LoVo (cell line): ENCODE results near the gene APPBP2.
"Not testable (repeated sequence)": the region's sequence is repeated elsewhere in the genome, so short reads cannot be mapped to it uniquely, and the experiment has no call there.

Experiments used
- DNase-seq: peaks from one replicate; pipeline ENCODE4 v3.0.0-alpha.2; 2016; ENCODE audit warnings: low spot score

Gene APPBP2

DNA sequence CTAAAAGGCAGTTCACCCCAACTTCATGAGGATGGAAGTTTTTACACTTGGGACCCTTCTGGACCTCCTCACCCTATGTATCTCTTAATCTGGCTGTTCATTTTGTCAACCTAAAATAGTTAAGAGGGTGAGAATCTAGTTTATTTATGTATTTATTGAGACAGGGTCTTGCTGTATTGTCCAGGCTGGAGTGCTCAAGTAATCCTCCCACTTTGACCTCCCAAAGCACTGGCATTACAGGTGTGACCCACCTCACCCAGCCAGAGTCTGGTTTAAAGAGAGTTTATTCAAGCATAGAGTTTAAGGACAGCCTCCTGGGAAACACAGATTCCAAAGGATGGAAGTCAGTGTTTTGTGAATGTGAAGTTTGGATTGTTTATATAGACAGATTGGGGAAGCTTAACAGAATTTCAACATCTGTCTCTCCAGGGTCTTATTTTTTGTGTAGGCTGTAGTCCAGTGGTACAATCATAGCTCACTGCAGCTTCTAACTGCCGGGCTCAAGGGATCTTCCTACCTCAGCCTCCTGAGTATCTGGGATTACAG lies 8.0 kb upstream of the APPBP2 start:
- DNase-seq: no peak

DNA sequence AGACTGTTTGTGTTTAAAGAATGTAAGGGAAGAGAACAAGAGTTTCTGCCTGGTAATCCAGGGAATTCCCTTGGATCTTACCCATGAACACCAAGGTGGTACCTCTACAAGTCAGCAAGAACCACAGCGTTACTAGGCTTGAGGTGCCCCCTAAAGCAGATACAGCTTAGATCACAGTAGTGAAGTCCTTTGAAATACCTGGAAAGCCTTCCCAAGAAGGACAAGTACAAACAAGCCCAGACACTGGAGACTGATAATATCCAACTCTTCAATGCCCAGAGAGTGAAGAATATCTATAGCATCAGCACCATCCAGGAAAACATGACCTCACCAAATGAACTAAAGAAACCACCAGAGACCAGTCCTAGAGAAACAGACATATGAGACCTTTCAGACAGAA lies 3.8 kb upstream of the APPBP2 start:
- DNase-seq: no peak

DNA sequence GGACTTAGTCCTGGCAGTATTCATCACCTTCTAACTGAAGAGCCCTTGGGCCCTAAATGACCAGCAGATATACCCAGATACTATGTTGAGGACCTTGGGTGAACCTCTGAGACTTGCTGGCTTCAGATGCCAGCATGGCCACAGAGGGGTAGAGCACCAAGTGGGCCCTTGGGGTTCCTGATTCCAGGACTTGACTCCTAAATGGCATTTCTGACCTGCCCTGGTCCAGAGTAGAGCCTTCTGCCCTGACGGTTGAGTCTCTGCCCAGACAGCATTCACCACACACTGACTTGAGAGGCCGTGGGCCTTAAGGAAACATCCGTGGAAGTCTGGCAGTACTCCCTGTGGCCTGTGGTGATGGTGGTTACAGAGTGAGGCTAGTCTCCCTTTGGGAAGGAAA lies 2.8 kb upstream of the APPBP2 start:
- DNase-seq: no peak

DNA sequence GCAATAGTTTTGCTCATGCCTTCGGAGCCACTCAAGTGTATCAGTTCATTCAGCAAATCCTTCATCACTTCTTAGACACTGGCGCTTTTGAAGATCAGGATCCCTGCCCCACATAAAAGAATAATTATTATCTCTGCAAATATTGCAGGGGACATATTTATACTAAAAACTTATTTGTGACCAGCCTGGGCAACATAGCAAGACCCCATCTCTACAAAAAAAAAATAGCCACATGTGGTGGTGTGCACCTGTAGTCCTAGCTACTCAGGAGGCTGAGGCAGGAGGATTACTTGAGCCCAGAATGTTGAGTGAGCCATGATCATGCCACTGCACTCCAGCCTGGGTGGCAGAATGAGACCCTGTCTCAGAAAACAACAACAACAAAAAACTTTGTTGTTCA lies 1.7 kb upstream of the APPBP2 start:
- no peak for DNase-seq

DNA sequence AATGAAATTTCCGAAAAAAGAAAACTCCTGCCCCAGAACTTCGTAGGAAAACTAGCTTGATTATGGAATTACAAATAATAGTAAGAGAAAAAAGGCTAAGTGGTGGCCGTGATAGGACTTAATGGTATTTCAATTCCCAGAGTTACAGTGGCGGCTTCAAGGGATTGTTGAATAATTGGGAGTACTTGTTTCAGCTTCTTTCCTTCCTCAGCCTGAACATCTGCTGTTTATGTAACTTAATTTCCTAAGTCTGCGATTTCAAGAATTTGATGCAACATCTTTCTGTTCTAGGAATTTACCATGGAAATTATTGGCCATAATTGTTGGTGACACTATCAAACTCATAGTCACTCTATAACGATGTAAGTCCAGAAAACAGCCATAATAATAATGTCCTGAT lies 684 bp upstream of the APPBP2 start:
- DNase-seq: no peak

DNA sequence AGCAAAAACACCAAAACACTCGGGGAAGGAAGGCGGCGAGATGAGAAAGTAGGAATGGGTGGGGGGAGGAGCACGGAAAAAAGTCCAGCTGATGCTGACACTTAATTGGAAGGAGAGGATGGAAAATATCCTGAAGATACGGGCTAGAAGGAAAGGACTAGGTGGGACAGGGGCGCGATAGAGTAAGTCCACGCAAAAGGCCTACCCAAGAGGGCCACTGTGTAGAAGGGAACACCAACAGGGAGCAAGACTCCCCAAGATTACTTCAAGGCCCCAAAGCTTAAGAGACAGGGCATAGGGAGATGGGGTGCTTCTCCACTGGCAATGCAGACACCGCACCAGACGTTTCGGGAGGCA lies 736 bp downstream of the APPBP2 start:
- DNase-seq: no peak

GRCh38 chr17:60524463-60525327 lies 1.3 kb downstream of the APPBP2 start:
- no peak for DNase-seq

- no peak for DNase-seq
These were observed 2.2 kb downstream of the APPBP2 start for GRCh38 chr17:60523822-60524221.

DNA sequence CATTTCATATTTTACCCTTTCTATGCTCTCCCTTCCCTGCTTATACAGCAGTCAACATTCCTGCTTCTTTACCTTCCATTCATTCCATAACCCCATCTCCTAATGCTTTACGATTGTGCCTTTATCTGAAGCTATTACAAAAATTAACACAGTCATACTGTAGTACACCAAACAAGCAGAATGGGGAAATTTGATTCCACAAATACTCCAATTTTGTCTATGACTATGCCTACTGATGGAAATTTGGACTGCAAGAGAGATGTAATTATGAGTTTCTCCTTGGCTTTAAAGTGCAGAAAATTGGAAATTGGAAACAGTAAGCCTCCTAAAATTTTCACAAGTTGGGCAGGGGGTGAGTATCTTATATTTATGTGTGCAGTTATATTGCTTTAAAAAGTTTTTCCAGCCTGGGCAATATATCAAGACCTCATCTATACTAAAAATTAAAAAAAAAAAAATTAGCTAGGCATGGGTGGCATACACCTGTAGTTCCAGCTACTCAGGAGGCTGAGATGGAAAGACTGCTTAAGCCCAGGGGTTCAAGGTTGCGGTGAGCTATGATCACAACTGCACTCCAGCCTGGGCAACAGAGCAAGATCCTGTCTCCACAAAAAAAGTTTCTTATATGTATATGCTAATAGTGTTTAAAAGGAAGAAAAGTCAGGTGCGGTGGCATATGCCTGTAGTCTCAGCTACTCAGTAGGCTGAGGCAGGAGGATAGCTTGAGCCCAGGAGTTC lies 3.0 kb downstream of the APPBP2 start:
- no peak for DNase-seq

DNA sequence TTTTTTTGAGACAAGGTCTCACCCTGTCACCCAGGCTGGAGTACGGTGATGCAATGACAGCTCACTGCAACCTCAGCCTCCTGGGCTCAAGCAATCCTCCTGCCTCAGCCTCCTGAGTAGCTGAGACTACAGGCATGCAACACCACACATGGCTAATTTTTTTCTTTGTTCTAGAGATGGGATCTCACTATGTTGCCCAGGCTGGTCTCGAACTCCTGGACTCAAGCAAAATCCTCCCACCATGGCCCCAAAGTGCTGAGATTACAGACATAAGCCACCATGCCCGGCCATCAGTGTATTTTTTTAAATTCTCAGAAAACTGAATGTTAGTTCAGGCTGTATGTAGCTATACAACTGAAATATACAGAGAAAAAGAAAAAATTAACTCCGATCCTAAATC lies 6.2 kb downstream of the APPBP2 start:
- no peak for DNase-seq

DNA sequence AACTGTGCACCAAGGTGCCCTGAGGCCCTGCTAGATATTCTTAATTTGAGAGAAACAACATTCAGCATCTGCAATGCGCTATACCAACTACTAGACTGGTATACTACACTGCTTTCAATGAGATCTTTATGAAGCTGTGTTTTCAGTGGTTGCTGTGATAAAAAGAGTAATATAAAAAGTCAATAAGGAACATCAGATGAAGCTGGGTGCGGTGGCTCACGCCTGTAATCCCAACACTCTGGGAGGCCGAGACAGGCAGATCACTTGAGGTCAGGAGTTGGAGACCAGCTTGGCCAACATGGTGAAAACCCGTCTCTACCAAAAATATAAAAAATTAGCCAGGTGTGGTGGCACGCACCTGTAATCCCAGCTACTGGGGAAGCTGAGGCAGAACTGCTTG lies 10.4 kb downstream of the APPBP2 start:
- DNase-seq: not testable (repeated sequence)

DNA sequence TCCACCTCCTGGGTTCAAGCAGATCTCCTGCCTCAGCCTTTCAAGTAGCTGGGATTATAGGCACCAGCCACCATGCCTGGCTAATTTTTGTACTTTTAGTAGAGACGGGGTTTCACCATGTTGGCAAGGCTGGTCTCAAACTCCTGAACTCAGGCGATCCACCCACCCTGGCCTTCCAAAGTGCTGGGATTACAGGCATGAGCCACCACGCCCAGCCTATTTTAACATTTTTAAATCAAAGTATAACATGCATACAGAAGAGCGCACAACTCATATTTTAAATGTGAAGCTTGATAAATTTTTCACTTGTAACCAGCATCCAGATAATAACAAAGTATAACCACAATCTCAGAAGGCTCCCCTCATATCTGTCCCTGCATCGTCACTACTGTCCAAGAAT lies 10.8 kb downstream of the APPBP2 start:
- not testable (repeated sequence) for DNase-seq

GRCh38 chr17:60514500-60514899 lies 11.5 kb downstream of the APPBP2 start:
- DNase-seq: no peak

DNA sequence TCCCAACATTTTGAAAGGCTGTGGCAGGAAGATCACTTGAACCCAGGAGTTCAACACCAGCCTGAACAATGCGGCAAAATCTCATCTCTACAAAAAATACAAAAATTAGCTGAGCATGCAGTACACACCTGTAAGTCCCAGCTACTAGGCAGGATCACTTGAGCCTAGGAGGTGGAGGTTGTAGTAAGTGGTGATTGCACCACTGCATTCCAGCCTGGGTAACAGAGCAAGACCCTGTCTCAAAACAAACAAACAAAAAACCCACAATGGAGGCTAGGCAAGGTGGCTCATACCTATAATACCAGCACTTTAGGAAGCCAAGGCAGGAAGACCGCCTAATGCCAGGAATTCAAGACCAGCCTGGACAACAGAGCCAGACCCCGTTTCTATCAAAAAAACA lies 12.0 kb downstream of the APPBP2 start:
- DNase-seq: no peak

- no peak for DNase-seq
These were observed 13.0 kb downstream of the APPBP2 start for GRCh38 chr17:60513014-60513413.

GRCh38 chr17:60510723-60511122 lies 15.3 kb downstream of the APPBP2 start:
- DNase-seq: no peak

- no peak for DNase-seq
These were observed 16.0 kb downstream of the APPBP2 start for GRCh38 chr17:60510031-60510430.

DNA sequence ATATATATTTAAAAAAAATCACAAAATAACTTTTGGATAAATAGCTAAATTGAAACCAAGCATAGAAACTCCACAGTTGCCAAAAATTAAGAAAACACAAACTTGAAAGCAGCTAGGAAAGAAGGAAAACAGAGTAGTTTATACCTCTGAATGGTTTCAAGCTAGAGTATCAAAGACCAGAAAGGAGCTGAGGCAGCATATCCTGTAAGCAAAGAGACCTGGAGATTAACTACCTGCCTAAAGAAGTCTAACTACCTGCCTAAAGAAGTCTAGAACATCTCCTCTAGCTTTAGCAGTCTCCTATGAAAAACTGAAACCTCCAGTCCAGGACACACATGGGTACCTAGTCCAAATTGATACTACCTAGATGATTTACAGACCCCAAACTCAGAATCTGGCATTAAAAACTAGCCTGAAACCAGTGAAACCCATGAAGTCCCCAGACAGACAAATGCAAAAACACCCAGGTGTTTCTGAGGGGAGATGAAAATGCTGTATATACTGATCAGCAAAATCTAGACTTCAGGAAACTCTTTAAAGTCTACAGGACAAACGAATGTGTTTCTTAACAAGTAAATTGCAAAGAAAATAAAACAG lies 17.6 kb downstream of the APPBP2 start:
- no peak for DNase-seq

- DNase-seq: no peak
These were observed 19.7 kb downstream of the APPBP2 start for GRCh38 chr17:60506312-60506711.

GRCh38 chr17:60502145-60502544 lies 23.9 kb downstream of the APPBP2 start:
- DNase-seq: no peak

- DNase-seq: no peak
These were observed 24.5 kb downstream of the APPBP2 start for GRCh38 chr17:60501589-60501988.

- DNase-seq: no peak
These were observed 30.0 kb downstream of the APPBP2 start for GRCh38 chr17:60496041-60496440.

DNA sequence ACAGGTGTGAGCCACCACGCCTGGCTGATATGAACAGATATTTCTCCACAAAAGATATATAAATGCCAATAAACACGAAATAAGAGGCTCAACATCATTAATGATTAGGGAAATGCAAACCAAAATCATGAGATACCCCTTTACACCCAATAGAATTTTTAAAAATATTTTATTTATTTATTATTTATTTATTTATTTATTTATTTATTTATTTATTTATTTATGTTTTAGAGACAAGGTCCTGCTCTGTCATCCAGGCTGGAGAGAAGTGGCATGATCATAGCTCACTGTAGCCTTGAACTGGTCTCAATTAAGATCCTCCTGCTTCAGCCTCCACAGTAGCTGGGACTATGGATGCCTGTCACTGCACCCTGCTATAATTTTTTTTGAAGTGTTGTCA lies 30.8 kb downstream of the APPBP2 start:
- DNase-seq: no peak
